Keratinocyte (primary cell): ENCODE results near the gene ZNRD2. TPM values are rescaled to one million over a fixed set of nuclear protein-coding genes. Genes with fewer than 3 reads are reported as not detected.

Source experiments
- DNase-seq: peaks from one replicate; pipeline ENCODE4 v3.0.0-alpha.2; 2011; ENCODE audit warnings: low read depth, missing footprints, low spot score
- FAIRE-seq: peaks from 2 replicates; lab custom pipeline; 2011; peaks lifted over from hg19 to GRCh38; lab: Jason Lieb, UNC
- H2AFZ ChIP-seq: 2 replicates; pipeline ENCODE4 v1.6.0; 2012; ENCODE audit warnings: low read length, control low read depth, inconsistent platforms; ENCODE audit not compliant: control insufficient read depth
- H3K27ac ChIP-seq: 2 replicates; pipeline ENCODE4 v1.5.1; 2011; ENCODE audit warnings: low read length; ENCODE audit not compliant: control insufficient read depth, insufficient read depth
- H3K27me3 ChIP-seq: 3 replicates; pipeline ENCODE4 v1.6.0; 2011; ENCODE audit warnings: low read length; ENCODE audit not compliant: control insufficient read depth, insufficient read depth; ENCODE audit errors: extremely low read depth
- H3K36me3 ChIP-seq, 2 experiments: 2 replicates in 1 of 2; 3 replicates in 1 of 2; pipeline ENCODE4 v1.5.1; 2011; ENCODE audit warnings: low read length in 2 of 2, mild to moderate bottlenecking in 1 of 2; ENCODE audit not compliant: control insufficient read depth in 2 of 2, insufficient read depth in 2 of 2; ENCODE audit errors: extremely low read depth in 1 of 2
- H3K4me1 ChIP-seq: 3 replicates; pipeline ENCODE4 v1.5.1; 2011; ENCODE audit warnings: low read length; ENCODE audit not compliant: control insufficient read depth, insufficient read depth; ENCODE audit errors: extremely low read depth
- H3K4me2 ChIP-seq: 3 replicates; pipeline ENCODE4 v1.6.0; 2011; ENCODE audit warnings: low read depth, low read length; ENCODE audit not compliant: control insufficient read depth, insufficient read depth; ENCODE audit errors: extremely low read depth
- H3K4me3 ChIP-seq, 3 experiments: fragments of 200-600 bp in 1 of 3; sonication (generic) in 1 of 3; 2 replicates in 2 of 3; 3 replicates in 1 of 3; pipeline ENCODE4 v1.5.1; 2011 to 2016; ENCODE audit warnings: low read length in 3 of 3, mild to moderate bottlenecking in 3 of 3, control low read depth in 2 of 3, inconsistent platforms in 1 of 3, low read depth in 1 of 3, mixed read lengths in 1 of 3, mixed run types in 1 of 3, moderate library complexity in 1 of 3; ENCODE audit not compliant: control insufficient read depth in 2 of 3, insufficient read depth in 2 of 3; ENCODE audit errors: extremely low read depth in 1 of 3
- H3K79me2 ChIP-seq: 2 replicates; pipeline ENCODE4 v1.6.0; 2012; ENCODE audit warnings: low read length; ENCODE audit not compliant: control insufficient read depth, insufficient read depth
- H3K9ac ChIP-seq: 3 replicates; pipeline ENCODE4 v1.6.0; 2011; ENCODE audit warnings: low read length; ENCODE audit not compliant: control insufficient read depth, insufficient read depth; ENCODE audit errors: extremely low read depth
- H3K9me1 ChIP-seq: 3 replicates; pipeline ENCODE4 v1.6.0; 2011; ENCODE audit warnings: low read length; ENCODE audit not compliant: control insufficient read depth, insufficient read depth; ENCODE audit errors: extremely low read depth
- H3K9me3 ChIP-seq: 2 replicates; pipeline ENCODE4 v1.5.1; 2012; ENCODE audit warnings: low read depth, low read length; ENCODE audit not compliant: control insufficient read depth
- H4K20me1 ChIP-seq: 3 replicates; pipeline ENCODE4 v1.6.0; 2011; ENCODE audit warnings: low read length; ENCODE audit not compliant: control insufficient read depth, insufficient read depth; ENCODE audit errors: extremely low read depth
- EZH2 ChIP-seq: IDR thresholded peaks from one replicate; pipeline ENCODE4 v1.6.1; 2012; ENCODE audit warnings: inconsistent platforms, mild to moderate bottlenecking, low read length, moderate library complexity
- dilution Hi-C: fragments of 300-500 bp; cut with MboI; formaldehyde crosslinking; loops from one replicate; pipeline ENCODE4 v1.7.0; 2020; ENCODE audit warnings: low sequenced_read_pairs; ENCODE audit not compliant: extremely low pct_ligation_motif_present
- polyA plus RNA-seq, 5 experiments: library from polyadenylated mRNA; depleted of rRNA in 3 of 5; stranded (reverse) in 3 of 5; stranded (forward) in 1 of 5; unstranded in 1 of 5; fragments of >200 nt; gene quantifications; 1 replicate in 1 of 5; 2 replicates in 3 of 5; 3 replicates in 1 of 5; pipeline versions ENCODE4 v1.2.1 to v1.2.3, GENCODE V29; 2011 to 2012; ENCODE audit warnings: missing spikeins in 2 of 5, low read depth in 1 of 5, low replicate concordance in 1 of 5
- TF ChIP-seq, protein P1 (sequence below), 3 experiments: IDR thresholded peaks in 1 of 3; conservative IDR thresholded peaks in 1 of 3; optimal IDR thresholded peaks in 1 of 3; 2 replicates in 2 of 3; 3 replicates in 1 of 3; pipeline versions ENCODE3 to v1.5.1; 2011; ENCODE audit warnings: low read length in 3 of 3, mild to moderate bottlenecking in 3 of 3, moderate library complexity in 2 of 3, control low read depth in 1 of 3, inconsistent platforms in 1 of 3; ENCODE audit not compliant: insufficient read depth in 2 of 3; ENCODE audit errors: extremely low read depth in 1 of 3

The ZNRD2 gene
- polyA plus RNA-seq, 1 donor (not counting 4 experiments of a cell fraction or from before 2014, with no cell fraction given): 33.6 TPM

DNA sequence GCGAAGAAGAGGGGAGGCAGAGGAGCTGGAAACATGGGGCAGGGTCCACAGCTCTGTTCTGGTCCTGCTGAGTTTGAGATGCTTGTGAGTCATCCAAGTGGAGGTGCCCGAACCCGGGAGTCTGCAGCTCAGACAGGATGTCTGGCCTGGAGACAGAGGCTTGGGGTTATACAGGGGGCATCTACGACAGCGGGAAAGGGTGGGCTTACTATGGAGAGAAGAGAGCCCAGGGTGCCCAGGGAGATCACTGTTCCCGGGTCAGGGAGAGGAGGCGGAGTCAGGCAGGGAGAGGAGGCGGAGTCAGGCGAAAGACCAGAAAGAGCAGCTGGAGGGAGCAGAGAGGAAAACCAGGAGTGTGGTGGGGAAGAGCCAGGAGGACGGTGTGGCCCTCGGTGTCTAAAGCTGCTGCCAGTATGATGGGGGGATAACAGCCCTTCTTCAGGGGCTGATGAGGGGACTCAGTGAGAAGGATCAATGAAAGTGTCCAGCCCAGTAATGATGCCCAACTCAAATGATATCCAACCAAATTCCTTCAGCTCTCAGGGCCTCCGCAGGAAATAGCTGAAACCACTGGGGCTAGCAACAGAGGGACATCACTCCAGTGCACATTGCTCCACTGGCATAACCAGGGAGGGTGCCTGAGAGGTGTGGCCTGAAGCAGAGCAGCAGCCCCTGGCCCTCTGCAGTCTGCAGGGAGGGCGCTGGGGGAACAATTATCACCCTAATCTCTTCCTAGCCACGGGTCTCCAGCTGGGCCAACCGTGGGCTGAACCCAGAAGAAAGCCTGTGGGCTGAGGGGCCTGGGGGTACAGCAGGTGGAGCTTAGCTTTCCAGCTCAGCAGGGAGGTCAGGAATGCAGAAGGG lies 9.5 kb upstream of the ZNRD2 start:
- Histone ChIP-seq H3K9me1 (peaks cover 2% of the 10 kb centered on the region), H3K9me3 (no peaks in the 10 kb centered on the region), H3K79me2 (no peaks in the 10 kb centered on the region), H4K20me1 (no peaks in the 10 kb centered on the region), H3K36me3 (no peaks in the 10 kb centered on the region), H3K27me3 (no peaks in the 10 kb centered on the region), H3K27ac (peak overlapping the region; percentile 29), H3K4me2 (peak overlapping the region; percentile 55), H3K4me3 (no peak overlapping the region), H2AFZ (no peak overlapping the region), H3K4me1 (peaks cover 50% of the 10 kb centered on the region), H3K9ac (no peak overlapping the region)
- dilution Hi-C loops: no loop called here
- no peak for TF ChIP-seq EZH2
- TF ChIP-seq, protein P1, sequence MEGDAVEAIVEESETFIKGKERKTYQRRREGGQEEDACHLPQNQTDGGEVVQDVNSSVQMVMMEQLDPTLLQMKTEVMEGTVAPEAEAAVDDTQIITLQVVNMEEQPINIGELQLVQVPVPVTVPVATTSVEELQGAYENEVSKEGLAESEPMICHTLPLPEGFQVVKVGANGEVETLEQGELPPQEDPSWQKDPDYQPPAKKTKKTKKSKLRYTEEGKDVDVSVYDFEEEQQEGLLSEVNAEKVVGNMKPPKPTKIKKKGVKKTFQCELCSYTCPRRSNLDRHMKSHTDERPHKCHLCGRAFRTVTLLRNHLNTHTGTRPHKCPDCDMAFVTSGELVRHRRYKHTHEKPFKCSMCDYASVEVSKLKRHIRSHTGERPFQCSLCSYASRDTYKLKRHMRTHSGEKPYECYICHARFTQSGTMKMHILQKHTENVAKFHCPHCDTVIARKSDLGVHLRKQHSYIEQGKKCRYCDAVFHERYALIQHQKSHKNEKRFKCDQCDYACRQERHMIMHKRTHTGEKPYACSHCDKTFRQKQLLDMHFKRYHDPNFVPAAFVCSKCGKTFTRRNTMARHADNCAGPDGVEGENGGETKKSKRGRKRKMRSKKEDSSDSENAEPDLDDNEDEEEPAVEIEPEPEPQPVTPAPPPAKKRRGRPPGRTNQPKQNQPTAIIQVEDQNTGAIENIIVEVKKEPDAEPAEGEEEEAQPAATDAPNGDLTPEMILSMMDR (optimal IDR thresholded peaks at IDR 0.05 in 1 of 3, IDR thresholded peaks at IDR 0.05 in 1 of 3, conservative IDR thresholded peaks at IDR 0.05 in 1 of 3; ENCODE audit: extremely low read depth in 1 of 3, insufficient read depth in 2 of 3, low read length in 3 of 3): no peak
- no peak for FAIRE-seq
- DNase-seq: no peak

GRCh38 chr11:65562020-65562419 lies 8.3 kb upstream of the ZNRD2 start:
- no peak for FAIRE-seq
- H3K36me3 ChIP-seq: peaks cover 0 to 2% of the 10 kb centered on the region in 2 experiments
- H3K79me2 ChIP-seq: peaks cover 7% of the 10 kb centered on the region
- H3K4me2 ChIP-seq: no peak overlapping the region
- no peak overlapping the region for H3K4me3 ChIP-seq
- peaks cover 47% of the 10 kb centered on the region for H3K4me1 ChIP-seq
- TF ChIP-seq, protein P1 (optimal IDR thresholded peaks at IDR 0.05 in 1 of 3, IDR thresholded peaks at IDR 0.05 in 1 of 3, conservative IDR thresholded peaks at IDR 0.05 in 1 of 3; ENCODE audit: extremely low read depth in 1 of 3, insufficient read depth in 2 of 3, low read length in 3 of 3): no peak
- no peak for TF ChIP-seq EZH2
- DNase-seq: no peak
- no peaks in the 10 kb centered on the region for H3K9me3 ChIP-seq
- dilution Hi-C loops: no loop called here
- H4K20me1 ChIP-seq: no peaks in the 10 kb centered on the region
- H3K9me1 ChIP-seq: peaks cover 2% of the 10 kb centered on the region
- no peaks in the 10 kb centered on the region for H3K27me3 ChIP-seq
- H3K27ac ChIP-seq: no peak overlapping the region
- H2AFZ ChIP-seq: no peak overlapping the region
- no peak overlapping the region for H3K9ac ChIP-seq
